Epithelial cell of proximal tubule (primary cell): ENCODE measurements around the gene GAD2. TPM values are rescaled to one million over a fixed set of nuclear protein-coding genes. Genes with fewer than 3 reads are reported as not detected.

Experiments used
- DNase-seq: peaks from one replicate; pipeline ENCODE4 v3.0.0-alpha.2; 2011; ENCODE audit warnings: low read depth
- H3K4me3 ChIP-seq: 2 replicates; pipeline ENCODE4 v1.5.1; 2011; ENCODE audit warnings: low read depth, mild to moderate bottlenecking, low read length
- total RNA-seq: library from RNA; depleted of rRNA; stranded (reverse); fragments of >200 nt; gene quantifications from 2 replicates; pipeline ENCODE4 v1.2.3, GENCODE V29; 2015
- TF ChIP-seq, protein P1 (sequence below): conservative IDR thresholded peaks from 2 replicates; pipeline ENCODE4 v1.5.1; 2012; ENCODE audit warnings: low read depth, mild to moderate bottlenecking, low read length

The GAD2 gene
- total RNA-seq, 1 donor from 2014 or later = not detected

GRCh38 chr10:26310361-26310760 lies 93.8 kb downstream of the GAD2 start:
- no peak overlapping the region for H3K4me3 ChIP-seq
- DNase-seq = no peak
- TF ChIP-seq, protein P1, sequence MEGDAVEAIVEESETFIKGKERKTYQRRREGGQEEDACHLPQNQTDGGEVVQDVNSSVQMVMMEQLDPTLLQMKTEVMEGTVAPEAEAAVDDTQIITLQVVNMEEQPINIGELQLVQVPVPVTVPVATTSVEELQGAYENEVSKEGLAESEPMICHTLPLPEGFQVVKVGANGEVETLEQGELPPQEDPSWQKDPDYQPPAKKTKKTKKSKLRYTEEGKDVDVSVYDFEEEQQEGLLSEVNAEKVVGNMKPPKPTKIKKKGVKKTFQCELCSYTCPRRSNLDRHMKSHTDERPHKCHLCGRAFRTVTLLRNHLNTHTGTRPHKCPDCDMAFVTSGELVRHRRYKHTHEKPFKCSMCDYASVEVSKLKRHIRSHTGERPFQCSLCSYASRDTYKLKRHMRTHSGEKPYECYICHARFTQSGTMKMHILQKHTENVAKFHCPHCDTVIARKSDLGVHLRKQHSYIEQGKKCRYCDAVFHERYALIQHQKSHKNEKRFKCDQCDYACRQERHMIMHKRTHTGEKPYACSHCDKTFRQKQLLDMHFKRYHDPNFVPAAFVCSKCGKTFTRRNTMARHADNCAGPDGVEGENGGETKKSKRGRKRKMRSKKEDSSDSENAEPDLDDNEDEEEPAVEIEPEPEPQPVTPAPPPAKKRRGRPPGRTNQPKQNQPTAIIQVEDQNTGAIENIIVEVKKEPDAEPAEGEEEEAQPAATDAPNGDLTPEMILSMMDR = no peak

- TF ChIP-seq, protein P1 = peak; percentile 47
- DNase-seq = no peak
- no peak overlapping the region for H3K4me3 ChIP-seq
Observed at GRCh38 chr10:26311383-26311940, 94.9 kb downstream of the GAD2 start.

DNA sequence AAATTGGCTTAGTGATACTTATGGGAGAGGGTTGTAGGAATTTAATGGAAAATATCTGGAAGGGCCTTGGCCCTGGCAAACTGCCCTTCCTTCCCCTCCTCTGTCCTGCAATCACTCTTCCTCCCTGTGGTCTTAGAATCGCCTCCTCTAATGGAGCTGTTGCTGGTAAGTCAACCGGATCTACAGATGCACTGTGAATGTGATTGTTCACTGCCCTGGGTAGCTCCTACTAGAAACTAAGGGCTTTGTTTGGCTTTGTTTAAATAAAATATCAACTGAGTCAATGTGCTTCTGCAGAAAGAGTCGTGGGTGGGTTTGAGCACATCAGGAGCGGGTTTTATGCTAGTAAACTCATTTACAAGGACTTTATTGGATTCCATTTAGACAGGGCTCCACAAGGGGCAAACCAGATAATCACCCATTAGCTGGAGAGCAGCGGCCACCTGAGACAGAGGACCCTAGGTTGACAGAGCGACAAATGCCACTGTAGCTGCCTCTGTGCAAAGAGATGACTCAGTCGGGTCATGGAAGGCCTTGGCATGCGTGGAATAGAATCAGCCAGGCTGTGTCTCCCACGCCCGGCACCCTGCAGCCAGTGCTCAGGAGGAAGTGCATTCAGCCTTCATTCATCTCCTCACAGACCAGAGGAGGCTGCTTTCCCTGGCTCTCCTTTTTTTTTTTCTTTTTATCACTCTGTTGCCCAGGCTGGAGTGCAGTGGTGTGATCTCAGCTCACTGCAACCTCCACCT lies 97.9 kb downstream of the GAD2 start:
- no peak for DNase-seq
- TF ChIP-seq, protein P1 = no peak
- H3K4me3 ChIP-seq = no peak overlapping the region

- TF ChIP-seq, protein P1 = no peak
- H3K4me3 ChIP-seq = no peak overlapping the region
- no peak for DNase-seq
Observed at GRCh38 chr10:26318672-26319071, 102.1 kb downstream of the GAD2 start.

DNA sequence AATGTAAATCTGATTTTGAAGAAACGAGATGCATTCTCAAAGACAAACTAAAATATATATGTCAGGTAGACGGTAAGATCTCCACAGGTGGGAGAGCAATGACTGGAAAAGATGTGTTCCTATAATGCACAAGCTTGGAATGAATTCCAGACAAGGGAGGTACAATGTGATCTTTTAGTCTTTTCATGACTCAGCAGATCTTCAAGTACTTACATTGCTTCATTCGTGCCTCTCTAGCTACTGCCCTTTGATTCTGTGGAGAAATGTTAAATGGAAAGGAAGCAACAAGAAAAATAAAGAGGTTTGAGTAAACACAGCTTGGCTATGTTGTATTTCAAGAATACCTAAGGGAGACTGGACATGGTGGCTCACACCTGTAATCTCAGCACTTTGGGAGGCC lies 106.6 kb downstream of the GAD2 start:
- H3K4me3 ChIP-seq = no peak overlapping the region
- TF ChIP-seq, protein P1 = no peak
- DNase-seq = no peak

GRCh38 chr10:26326851-26327250 lies 110.3 kb downstream of the GAD2 start:
- no peak overlapping the region for H3K4me3 ChIP-seq
- DNase-seq = no peak
- TF ChIP-seq, protein P1 = no peak

GRCh38 chr10:26327811-26328210 lies 111.2 kb downstream of the GAD2 start:
- no peak overlapping the region for H3K4me3 ChIP-seq
- TF ChIP-seq, protein P1 = no peak
- DNase-seq = no peak
